Ammon's horn (tissue), 1 donor: Measurements from ENCODE around the gene OR52E1.
A peak's percentile ranks its signal among the peaks of the same experiment; 100 is the strongest.
"Not testable (repeated sequence)": the region's sequence is repeated elsewhere in the genome, so short reads cannot be mapped to it uniquely, and the experiment has no call there.

Experiments used
- DNase-seq: peaks from one replicate; pipeline ENCODE4 v3.0.0-alpha.2; 2016; ENCODE audit warnings: low spot score

Gene OR52E1

DNA sequence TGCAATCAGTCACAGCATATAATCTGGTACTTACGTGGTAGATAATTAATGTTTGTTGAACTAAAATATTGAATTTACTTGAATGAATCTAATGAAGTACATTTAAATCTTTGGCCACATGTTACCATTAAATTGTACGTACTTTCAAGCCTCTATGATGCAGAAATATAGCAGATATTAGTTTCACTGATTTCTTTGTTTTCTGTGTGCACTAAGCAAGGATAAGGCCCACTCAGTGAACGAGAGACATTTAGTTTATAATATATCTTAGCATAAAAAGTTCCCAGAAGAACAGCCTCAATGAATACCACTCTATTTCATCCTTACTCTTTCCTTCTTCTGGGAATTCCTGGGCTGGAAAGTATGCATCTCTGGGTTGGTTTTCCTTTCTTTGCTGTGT, at the start of gene OR52E1:
TSS of gene OR52E1 (plus strand) at position 301 of the 400 bp plus-strand sequence.
- no peak for DNase-seq

DNA sequence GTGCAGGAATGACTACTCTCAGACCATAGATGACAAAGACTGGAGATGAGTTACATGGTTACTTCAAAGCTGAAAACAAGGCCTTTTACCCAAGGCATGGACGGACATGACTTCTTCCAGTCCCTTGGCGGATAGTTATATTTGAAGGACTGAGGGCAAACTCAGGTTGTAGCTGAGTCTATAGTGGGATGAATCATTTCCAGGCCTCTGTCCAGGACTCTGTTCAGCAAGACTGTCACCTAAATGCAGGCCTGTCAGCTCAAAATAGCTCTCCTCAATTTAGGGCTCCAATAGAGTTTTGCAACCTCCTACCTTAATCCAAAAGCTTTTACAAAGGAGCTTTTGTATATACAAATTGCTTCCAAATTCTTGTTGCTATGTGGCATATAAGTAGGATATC, 47.4 kb upstream of the OR52E1 start:
- no peak for DNase-seq

DNA sequence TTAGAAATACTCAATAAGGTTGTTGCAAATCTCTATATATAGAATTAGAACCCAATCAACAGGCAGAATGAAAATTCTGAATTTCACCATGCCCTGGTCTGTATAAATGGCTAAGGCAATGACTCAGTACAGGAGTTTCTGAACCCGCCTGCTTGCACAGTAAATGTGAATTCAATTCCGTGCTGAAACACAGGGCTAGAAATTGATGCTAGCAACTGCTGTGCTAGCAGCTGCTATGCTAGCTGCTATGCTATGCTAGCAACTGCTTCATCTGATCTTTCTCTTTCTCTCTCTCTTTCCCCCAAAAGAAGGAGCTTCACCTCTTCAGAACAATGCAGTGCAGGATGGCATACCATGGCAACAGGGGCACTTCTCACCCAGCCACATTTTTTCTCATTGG, 32.7 kb upstream of the OR52E1 start:
- peak; percentile 23 for DNase-seq

DNA sequence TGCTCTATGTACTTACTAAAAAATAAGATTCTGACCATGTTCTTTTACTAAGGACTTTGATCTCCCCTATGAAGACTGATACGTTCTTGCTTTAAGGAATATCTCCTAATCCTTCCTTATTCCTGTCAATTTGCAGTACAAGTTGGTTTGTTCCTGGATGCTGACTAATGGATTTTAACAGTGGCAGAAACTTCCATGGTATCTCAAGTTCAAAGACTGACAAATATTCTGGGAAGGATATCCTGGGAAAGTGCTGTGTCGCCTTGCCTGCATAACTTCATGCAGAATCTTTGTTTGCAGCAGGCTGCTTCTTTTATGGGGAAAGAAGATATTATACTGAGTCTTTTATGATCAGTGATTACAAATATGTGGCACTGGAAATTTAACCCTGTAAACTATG, 31.4 kb upstream of the OR52E1 start:
- no peak for DNase-seq

- no peak for DNase-seq
Observed at GRCh38 chr11:5038341-5038740, 31.0 kb upstream of the OR52E1 start.

GRCh38 chr11:5040876-5041275, 28.5 kb upstream of the OR52E1 start:
- DNase-seq = no peak

DNA sequence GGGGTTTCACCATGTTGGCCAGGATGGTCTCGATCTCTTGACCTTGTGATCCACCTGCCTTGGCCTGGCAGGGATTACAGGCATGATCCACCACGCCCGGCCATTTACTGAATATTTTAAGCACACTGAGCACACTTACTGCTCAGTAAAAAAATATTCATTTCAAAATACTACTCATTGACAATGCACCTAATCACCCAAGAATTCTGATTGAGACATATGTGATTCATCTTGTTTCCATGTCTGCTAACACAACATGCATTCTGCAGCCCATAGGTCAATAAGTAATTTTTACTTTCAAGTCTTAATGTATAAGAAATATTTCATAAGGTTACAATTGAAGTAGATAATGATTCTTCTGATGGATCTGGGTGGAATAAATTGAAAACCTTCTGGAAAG, 27.3 kb upstream of the OR52E1 start:
- DNase-seq = no peak

DNA sequence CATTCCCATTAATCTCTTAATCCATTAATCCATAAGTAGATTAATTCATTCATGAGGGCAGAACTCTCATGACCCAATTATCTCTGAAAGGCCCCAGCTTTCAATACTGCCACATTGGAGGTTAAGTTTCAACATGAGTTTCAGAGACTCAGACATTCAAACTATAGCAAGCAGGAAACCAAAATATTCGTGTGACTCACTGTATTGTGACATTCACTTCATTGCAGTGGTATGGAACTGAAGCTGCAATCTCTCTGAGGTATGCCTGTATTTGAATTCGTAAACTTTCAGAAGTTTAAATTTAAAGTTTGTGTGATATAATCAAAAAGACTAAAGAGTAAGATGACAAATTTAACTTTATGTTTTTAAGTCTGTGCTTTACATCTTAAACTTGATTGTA, 26.0 kb upstream of the OR52E1 start:
- no peak for DNase-seq

- DNase-seq = no peak
Observed at GRCh38 chr11:5046226-5046625, 23.1 kb upstream of the OR52E1 start, which contains the start of gene OR52J3. Gene OR52J3 (plus strand): TSS chr11:5046526. CDS start chr11:5046526, 0 bp downstream.

- DNase-seq = no peak
Observed at GRCh38 chr11:5046754-5047330, 22.5 kb upstream of the OR52E1 start.

GRCh38 chr11:5058679-5059078, 10.7 kb upstream of the OR52E1 start:
- DNase-seq = not testable (repeated sequence)

GRCh38 chr11:5059391-5059790, 10.0 kb upstream of the OR52E1 start, which contains the start of gene OR52E2:
Gene OR52E2 (minus strand): TSS chr11:5059627. CDS start chr11:5059627, 0 bp downstream.
- no peak for DNase-seq

- no peak for DNase-seq
Observed at GRCh38 chr11:5065027-5065426, 4.3 kb upstream of the OR52E1 start.

- DNase-seq = no peak
Observed at GRCh38 chr11:5071799-5072198, 2.4 kb downstream of the OR52E1 start.

DNA sequence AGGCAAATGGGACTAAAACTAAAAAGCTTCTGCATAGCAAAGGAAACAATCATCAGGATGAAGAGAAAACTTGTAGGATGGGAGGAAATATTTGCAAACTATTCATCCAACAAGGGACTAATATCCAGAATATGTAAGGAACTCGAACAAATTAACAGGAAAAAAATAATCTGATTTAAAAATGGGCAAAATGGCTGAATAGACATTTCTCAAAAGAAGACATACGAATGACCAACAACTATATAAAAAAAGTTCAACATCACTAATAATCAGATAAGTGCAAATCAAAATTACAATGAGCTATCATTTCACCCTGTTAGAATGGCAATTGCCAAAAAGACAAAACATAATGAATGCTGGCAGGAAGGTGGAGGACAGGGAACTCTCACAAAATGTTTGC, 12.0 kb downstream of the OR52E1 start:
- no peak for DNase-seq

- DNase-seq = no peak
Observed at GRCh38 chr11:5083602-5084001, 14.2 kb downstream of the OR52E1 start.

DNA sequence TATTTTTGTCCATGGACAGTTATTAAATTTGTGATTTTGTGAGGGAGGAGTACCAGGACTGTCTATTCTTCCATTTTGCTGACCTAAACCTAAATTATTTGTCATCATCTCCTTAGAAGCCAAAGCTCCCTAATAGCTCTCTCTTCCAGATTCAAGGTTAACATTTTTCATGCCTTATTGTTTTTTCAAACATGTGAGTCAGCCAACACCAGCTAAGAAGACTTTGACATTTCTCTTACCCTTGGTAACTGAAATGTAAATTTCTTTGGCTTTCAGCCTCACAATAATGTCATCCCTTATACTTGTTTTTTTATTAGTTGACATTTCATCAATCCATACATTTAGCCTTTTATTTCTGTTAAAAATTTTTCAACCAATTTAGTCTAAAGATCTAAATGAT, 19.2 kb downstream of the OR52E1 start:
- no peak for DNase-seq

DNA sequence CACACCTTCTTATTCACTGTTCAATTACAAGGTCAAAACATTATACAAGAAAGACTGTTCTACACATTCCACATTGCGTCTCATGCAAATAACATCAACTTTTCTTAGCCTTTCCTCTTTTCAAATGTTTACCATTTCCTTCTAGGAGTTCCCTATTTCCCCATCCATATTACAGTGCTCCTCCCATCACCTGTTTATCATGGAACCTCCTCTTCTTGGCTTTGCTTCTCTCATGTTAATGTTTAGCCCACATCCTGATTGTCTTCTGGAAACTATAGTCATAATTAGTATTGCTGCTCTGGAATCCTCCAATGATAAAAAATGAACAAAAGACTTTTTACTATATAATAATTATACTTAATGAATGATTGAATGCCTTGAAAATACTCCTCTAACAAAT, 21.3 kb downstream of the OR52E1 start:
- DNase-seq = no peak

GRCh38 chr11:5092821-5093585, 23.6 kb downstream of the OR52E1 start:
- DNase-seq = no peak

DNA sequence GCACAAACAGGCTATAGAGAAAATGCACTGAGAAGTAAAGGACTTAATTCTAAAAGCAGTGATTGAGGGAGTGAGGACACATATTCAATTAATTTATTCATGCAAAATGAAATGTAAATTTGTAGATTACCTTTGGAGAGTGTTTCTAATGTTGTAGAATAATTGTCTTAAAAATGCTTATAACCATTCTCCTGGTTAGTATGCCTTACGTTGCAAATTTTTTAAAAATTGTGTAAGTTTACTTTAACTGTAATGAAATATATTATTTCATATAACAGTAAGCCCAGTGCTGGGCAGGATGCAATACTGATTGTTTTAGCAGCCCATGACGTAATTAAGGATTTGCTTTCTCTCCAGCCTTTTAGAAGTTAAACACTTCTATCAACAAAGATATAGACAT, 26.6 kb downstream of the OR52E1 start:
- DNase-seq = no peak

- no peak for DNase-seq
Observed at GRCh38 chr11:5102246-5102645, 32.9 kb downstream of the OR52E1 start.

GRCh38 chr11:5103066-5103465, 33.7 kb downstream of the OR52E1 start:
- DNase-seq = no peak

GRCh38 chr11:5107285-5107684, 37.9 kb downstream of the OR52E1 start:
- DNase-seq = no peak

GRCh38 chr11:5115339-5115738, 46.0 kb downstream of the OR52E1 start:
- no peak for DNase-seq
